ENCODE results near the gene TULP3.

TULP3 gene

GRCh38 chr12:2970744-2971143 is 80.1 kb downstream of the TULP3 start:
- no peak for DNase-seq (ENCODE audit: low spot score)

- DNase-seq (ENCODE audit: low spot score) = no peak
These were observed 82.9 kb downstream of the TULP3 start for GRCh38 chr12:2973566-2973965.

- no peak for DNase-seq (ENCODE audit: low spot score)
These were observed 83.9 kb downstream of the TULP3 start for GRCh38 chr12:2974560-2974971.

GRCh38 chr12:2976581-2976996 is 85.9 kb downstream of the TULP3 start:
- no peak for DNase-seq (ENCODE audit: low spot score)

- no peak for DNase-seq (ENCODE audit: low spot score)
These were observed 87.1 kb downstream of the TULP3 start for GRCh38 chr12:2977776-2978175.

- no peak for DNase-seq (ENCODE audit: low spot score)
These were observed 89.1 kb downstream of the TULP3 start for GRCh38 chr12:2979806-2980205.

- DNase-seq (ENCODE audit: low spot score) = no peak
These were observed 89.9 kb downstream of the TULP3 start for GRCh38 chr12:2980630-2981029.

- no peak for DNase-seq (ENCODE audit: low spot score)
These were observed 91.7 kb downstream of the TULP3 start for GRCh38 chr12:2982361-2982760.

GRCh38 chr12:2984249-2984648 is 93.6 kb downstream of the TULP3 start:
- no peak for DNase-seq (ENCODE audit: low spot score)

GRCh38 chr12:2984698-2985097 is 94.0 kb downstream of the TULP3 start:
- DNase-seq (ENCODE audit: low spot score) = no peak

- no peak for DNase-seq (ENCODE audit: low spot score)
These were observed 96.2 kb downstream of the TULP3 start for GRCh38 chr12:2986876-2987275.

- no peak for DNase-seq (ENCODE audit: low spot score)
These were observed 97.8 kb downstream of the TULP3 start for GRCh38 chr12:2988494-2988893.

All from left forelimb (tissue), 1 donor.